Measurements from ENCODE around the gene LRBA. TPM values are rescaled to one million over a fixed set of nuclear protein-coding genes. Genes with fewer than 3 reads are reported as not detected.
A peak's percentile ranks its signal among the peaks of the same experiment; 100 is the strongest.

LRBA gene
- total RNA-seq, 2 donors from 2014 or later = 50.1 to 59.9 TPM

DNA sequence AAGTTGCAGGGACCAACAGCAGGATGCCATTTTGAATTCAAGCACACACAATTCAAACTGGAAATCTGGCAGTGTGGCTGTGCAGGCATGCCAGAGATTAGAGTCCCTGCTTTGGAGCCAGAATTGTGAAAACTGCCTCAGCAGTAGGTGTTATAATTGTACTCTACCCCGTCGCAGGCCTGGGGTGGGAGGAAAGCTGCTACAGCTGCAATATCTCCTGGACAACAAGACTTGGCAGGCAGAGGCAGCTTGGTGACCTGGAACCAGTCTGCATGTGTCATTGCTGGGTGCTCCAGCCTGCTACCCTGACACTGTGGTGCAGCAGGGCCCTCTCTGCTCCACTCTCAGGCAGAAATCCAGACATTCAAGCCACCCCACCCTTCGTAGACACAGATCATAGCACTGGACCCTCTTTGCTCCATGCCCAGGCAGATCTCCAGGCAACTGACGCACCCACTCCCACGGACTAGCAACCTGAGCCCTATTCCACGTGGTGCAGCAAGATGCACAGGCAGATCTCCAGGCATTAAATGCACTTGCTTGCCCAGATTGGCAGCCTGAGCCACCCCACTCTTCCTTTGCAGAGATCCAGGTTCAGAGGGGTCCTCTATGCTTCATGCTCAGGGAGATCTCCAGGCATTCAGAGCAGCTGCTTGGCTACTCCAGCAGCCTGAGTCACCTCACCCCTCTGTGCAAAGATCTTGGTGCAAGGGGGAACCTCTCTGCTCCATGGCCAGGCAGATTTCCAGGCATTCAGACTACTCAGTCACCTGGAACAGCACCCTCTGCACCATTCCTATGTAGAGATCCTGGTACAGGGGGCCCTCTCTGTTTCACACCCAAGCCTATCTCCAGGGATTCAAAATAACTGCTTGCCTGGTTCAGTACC, 140.5 kb downstream of the LRBA start:
- H3K27ac ChIP-seq = no peak overlapping the region
- DNase-seq (peak in 2 of 4 donors; percentile 13 to 24), ATAC-seq (no peak)
- H3K27me3 ChIP-seq = no peaks in the 10 kb centered on the region
- intact Hi-C loops (cut with DNase I) = no loop called here
- no peaks in the 10 kb centered on the region for H3K4me1 ChIP-seq
- H3K9me3 ChIP-seq = no peaks in the 10 kb centered on the region
- no peak overlapping the region for H3K4me3 ChIP-seq
- H3K36me3 ChIP-seq (replicated peaks in 1 of 2; ENCODE audit: insufficient read depth in 1 of 2, low read depth in 2 of 2) = peaks cover 0 to 2% of the 10 kb centered on the region in 2 donors
- 77 to 90% methylated on average over 6 of the region's 6 CpGs for WGBS, 2 donors
- no peak for TF ChIP-seq POLR2A (IDR thresholded peaks at IDR 0.05)
- TF ChIP-seq, protein P1, sequence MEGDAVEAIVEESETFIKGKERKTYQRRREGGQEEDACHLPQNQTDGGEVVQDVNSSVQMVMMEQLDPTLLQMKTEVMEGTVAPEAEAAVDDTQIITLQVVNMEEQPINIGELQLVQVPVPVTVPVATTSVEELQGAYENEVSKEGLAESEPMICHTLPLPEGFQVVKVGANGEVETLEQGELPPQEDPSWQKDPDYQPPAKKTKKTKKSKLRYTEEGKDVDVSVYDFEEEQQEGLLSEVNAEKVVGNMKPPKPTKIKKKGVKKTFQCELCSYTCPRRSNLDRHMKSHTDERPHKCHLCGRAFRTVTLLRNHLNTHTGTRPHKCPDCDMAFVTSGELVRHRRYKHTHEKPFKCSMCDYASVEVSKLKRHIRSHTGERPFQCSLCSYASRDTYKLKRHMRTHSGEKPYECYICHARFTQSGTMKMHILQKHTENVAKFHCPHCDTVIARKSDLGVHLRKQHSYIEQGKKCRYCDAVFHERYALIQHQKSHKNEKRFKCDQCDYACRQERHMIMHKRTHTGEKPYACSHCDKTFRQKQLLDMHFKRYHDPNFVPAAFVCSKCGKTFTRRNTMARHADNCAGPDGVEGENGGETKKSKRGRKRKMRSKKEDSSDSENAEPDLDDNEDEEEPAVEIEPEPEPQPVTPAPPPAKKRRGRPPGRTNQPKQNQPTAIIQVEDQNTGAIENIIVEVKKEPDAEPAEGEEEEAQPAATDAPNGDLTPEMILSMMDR (IDR thresholded peaks at IDR 0.05) = no peak

DNA sequence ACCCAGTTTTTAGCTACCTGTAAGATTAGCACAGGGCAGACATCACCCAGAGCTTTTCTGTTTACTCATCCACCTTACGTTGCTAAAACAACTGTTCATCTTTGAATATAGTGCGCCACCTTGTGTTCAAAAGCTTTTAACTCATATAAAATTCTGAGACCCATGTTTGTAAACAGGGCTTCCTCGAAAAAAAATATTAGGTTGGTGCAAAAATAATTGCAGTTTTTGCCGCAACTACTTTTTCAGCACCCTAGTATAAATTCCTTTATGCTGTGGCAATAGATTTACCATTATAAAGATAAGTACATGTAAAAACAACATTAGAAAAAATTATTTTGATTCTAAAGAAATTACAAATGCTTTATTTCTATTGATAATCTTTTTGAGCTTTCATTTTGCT, 147.9 kb downstream of the LRBA start:
- TF ChIP-seq, protein P1 (IDR thresholded peaks at IDR 0.05) = peak; percentile 22 to 86 (median 74)
- TF ChIP-seq POLR2A (IDR thresholded peaks at IDR 0.05) = no peak
- 6 to 7% methylated on average over 4 of the region's 4 CpGs for WGBS, 2 donors
- peaks cover 0 to 2% of the 10 kb centered on the region in 2 donors for H3K36me3 ChIP-seq (replicated peaks in 1 of 2; ENCODE audit: insufficient read depth in 1 of 2, low read depth in 2 of 2)
- peak; percentile 85 for ATAC-seq
- intact Hi-C loops (cut with DNase I) = no loop called here
- H3K9me3 ChIP-seq = no peaks in the 10 kb centered on the region
- H3K27me3 ChIP-seq = no peaks in the 10 kb centered on the region
- H3K27ac ChIP-seq = no peak overlapping the region
- no peak overlapping the region for H3K4me3 ChIP-seq
- DNase-seq = peak in 2 of 4 donors; percentile 29 to 67
- no peaks in the 10 kb centered on the region for H3K4me1 ChIP-seq

DNA sequence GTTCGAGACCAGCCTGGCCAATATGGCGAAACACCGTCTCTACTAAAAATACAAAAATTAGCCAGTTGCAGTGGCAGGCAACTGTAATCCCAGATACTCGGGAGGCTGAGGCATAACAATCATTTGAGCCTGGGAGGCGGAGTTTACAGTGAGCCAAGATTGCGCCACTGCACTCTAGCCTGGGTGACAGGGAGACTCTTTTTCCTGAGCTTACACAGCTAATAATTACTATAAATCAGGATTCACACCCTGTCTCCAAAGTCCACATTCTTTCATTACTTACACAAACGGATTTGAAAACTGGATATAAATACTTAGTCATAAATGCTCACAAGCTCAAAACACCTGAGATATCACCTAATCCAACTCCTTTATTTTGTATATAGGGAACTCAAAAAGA, 151.6 kb downstream of the LRBA start:
- no peak for ATAC-seq
- no peak for TF ChIP-seq POLR2A (IDR thresholded peaks at IDR 0.05)
- TF ChIP-seq, protein P1 (IDR thresholded peaks at IDR 0.05) = no peak
- Histone ChIP-seq H3K4me1 (no peaks in the 10 kb centered on the region), H3K9me3 (no peaks in the 10 kb centered on the region), H3K4me3 (no peak overlapping the region), H3K27ac (no peak overlapping the region), H3K36me3 (replicated peaks in 1 of 2; ENCODE audit: insufficient read depth in 1 of 2, low read depth in 2 of 2) (no peaks in the 10 kb centered on the region), H3K27me3 (no peaks in the 10 kb centered on the region)
- intact Hi-C loops (cut with DNase I) = no loop called here
- 90% methylated on average over 7 of the region's 7 CpGs for WGBS, 2 donors
- no peak for DNase-seq

DNA sequence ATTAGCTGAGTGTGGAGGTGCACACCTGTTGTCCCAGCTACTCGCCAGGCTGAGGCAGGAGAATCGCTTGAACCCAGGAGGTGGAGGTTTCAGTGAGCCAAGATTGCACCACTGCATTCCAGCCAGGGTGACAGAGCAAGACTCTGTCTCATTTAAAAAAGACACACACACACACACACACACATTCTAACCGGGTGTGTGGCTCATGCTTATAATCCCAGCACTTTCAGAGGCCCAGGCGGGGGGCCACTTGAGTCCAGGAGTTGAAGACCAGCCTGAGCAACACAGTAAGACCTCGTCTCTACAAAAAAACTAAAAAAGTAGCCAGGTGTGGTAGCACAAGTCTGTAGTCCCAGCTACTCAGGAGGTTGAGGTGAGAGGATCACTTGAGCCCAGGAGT, 152.3 kb downstream of the LRBA start:
- no peak overlapping the region for H3K27ac ChIP-seq
- H3K4me3 ChIP-seq = no peak overlapping the region
- WGBS, 2 donors = 97% methylated on average over 5 of the region's 5 CpGs
- DNase-seq = no peak
- H3K36me3 ChIP-seq (replicated peaks in 1 of 2; ENCODE audit: insufficient read depth in 1 of 2, low read depth in 2 of 2) = no peaks in the 10 kb centered on the region
- intact Hi-C loops (cut with DNase I) = no loop called here
- TF ChIP-seq, protein P1 (IDR thresholded peaks at IDR 0.05) = no peak
- no peak for TF ChIP-seq POLR2A (IDR thresholded peaks at IDR 0.05)
- no peaks in the 10 kb centered on the region for H3K9me3 ChIP-seq
- no peaks in the 10 kb centered on the region for H3K4me1 ChIP-seq
- H3K27me3 ChIP-seq = no peaks in the 10 kb centered on the region
- no peak for ATAC-seq

DNA sequence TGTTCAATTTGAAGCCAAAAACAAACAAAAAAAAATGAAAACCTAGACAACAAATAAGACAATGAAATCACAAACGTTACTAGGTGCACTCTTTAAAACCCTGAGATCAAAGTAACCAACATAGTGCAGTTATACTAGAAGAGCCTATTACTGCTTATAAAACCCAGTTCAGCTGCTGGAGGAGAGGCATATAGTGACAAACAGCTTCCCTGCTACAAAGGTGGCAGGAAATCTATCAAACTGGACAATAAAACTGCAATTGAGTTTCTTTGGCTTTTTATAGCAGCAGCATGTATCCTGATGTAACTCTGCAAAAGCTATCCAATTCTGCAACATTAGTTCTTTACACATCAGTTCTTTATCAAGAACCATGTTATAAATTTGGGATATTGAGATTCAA, 155.6 kb downstream of the LRBA start:
- H3K4me1 ChIP-seq = no peaks in the 10 kb centered on the region
- H3K4me3 ChIP-seq = no peak overlapping the region
- no peaks in the 10 kb centered on the region for H3K36me3 ChIP-seq (replicated peaks in 1 of 2; ENCODE audit: insufficient read depth in 1 of 2, low read depth in 2 of 2)
- WGBS, 2 donors = 26 to 34% methylated on average over 1 of the region's 1 CpG
- no peak overlapping the region for H3K27ac ChIP-seq
- TF ChIP-seq, protein P1 (IDR thresholded peaks at IDR 0.05) = no peak
- TF ChIP-seq POLR2A (IDR thresholded peaks at IDR 0.05) = no peak
- no peaks in the 10 kb centered on the region for H3K9me3 ChIP-seq
- intact Hi-C loops (cut with DNase I) = no loop called here
- ATAC-seq (no peak), DNase-seq (no peak)
- H3K27me3 ChIP-seq = no peaks in the 10 kb centered on the region

Measured in body of pancreas (tissue), 4 donors.